SW480 (cell line): ENCODE data around the gene IKZF3.

Source experiments
- DNase-seq: peaks from one replicate; pipeline ENCODE4 v3.0.0-alpha.2; 2016; ENCODE audit warnings: low spot score

The IKZF3 gene

GRCh38 chr17:39814497-39814896 lies 49.6 kb downstream of the IKZF3 start:
- no peak for DNase-seq

DNA sequence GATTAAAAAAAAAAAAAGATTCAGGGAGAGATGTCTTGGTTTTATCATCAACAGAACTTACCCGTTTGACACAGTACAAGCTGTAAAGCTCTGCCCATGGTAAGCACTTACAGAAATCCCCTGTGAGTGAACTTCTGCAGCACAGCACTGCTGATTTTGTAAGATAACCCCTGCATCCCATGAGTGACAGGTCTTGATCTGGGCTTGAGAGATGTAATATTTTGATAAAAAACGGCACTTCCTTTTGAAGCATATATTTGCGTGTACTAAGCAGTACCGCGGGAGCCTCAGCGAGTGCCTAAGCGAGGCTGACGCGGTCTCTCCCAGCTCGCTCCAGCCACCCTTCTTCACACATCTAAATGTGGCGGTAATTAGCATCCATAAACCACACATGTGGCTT lies 50.5 kb downstream of the IKZF3 start:
- no peak for DNase-seq

DNA sequence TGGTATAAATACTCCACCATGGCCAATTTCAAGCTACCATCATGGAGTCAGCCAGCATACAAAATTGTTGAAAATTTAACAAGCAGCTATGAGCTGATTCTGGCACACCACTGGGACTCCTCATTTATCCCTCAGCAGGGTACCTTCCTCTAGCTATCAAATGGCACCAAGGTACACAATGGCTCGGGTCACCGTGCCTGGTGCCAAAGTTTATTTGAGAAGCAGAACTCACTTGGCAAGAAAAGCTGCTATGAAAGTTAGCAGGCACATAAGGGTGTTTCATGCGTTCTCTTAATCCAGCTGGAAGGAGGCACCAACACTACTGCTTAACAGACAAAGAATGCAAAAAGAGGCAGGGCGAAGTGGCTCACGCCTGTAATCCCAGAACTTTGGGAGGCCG lies 51.6 kb downstream of the IKZF3 start:
- DNase-seq: no peak

GRCh38 chr17:39810939-39811728 lies 53.0 kb downstream of the IKZF3 start:
- no peak for DNase-seq

GRCh38 chr17:39809221-39809620 lies 54.9 kb downstream of the IKZF3 start:
- DNase-seq: no peak

DNA sequence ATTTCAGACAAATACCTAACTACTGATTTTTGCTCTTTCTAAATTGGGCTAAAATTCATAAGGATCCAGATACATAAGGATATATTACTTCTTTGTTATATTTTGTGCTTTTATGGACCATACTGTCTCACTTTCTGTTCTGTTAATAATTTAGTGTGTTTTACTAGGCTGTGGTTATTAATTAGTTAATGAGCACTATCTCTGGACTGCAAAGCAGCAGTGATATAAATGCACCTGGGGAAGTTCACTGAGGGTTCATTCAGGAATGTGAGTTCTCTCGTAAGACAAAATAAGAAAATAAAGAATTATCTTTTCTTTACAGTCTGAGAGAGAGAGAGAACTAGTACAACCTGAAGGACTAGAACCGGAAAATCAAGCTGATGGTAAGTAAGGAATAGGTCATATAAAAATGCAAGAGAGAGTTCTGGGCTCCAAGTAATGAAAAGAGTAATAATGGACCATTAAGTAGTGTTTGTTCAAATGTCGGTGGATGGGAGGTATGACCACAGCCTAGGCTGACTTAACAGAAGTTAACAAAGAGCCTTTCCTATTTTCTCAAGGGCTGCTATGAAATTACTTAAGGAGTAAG lies 55.6 kb downstream of the IKZF3 start:
- no peak for DNase-seq

DNA sequence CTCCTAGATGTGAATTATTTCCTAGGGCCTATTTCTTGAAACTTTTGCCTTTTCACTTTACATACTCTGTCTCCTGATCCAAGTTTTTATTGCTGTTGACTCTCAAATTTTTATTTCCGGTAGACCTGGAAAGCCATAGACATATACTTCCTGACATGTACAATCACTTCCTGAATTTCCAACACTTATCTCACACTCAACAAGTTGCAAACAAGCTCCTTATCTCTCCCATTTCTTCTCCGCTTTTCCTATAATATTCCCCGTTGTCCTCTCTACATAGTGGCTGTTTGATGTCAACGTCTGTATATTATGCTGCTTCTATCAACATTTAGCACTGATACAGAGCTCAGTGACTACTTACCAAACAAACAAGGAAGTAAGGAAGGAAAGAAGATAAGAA lies 59.3 kb downstream of the IKZF3 start:
- DNase-seq: no peak

DNA sequence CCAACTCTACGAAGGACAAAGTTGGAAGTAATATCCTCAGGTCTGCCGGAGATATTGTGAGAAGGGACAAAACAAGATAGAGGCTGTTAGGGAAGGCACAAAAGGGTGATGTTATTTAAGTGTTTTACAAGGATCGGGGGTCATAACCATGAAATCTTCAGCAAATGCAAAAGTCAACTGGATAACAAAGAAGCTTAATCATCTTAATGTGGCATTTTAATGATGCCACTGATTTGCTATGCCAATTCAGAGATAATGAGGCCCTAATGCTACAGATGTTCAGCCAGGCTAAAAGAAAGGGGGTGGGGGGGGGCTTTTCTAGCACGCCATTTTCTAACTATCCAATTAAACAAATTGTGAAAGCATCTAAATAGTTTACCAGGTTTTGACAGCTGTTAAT lies 63.1 kb downstream of the IKZF3 start:
- no peak for DNase-seq

DNA sequence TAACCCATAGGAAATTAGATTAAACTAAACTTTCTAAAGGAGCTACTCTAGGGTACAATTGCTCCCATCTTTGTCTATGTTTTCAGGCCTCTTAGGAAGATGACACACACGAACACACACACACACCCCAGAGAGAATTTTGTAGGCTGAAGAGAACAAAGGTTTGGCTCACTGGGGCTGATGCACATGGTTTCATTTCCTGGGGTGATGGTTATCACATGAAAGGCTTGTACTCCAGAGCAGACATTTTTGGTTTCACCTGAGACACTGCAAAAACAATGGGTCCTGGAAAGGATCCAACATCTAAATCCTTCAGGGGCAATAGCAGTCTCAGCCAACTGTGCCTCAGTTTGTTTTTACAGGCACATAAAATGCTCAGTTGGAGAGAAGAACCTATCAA lies 63.6 kb downstream of the IKZF3 start:
- DNase-seq: peak; percentile 26

DNA sequence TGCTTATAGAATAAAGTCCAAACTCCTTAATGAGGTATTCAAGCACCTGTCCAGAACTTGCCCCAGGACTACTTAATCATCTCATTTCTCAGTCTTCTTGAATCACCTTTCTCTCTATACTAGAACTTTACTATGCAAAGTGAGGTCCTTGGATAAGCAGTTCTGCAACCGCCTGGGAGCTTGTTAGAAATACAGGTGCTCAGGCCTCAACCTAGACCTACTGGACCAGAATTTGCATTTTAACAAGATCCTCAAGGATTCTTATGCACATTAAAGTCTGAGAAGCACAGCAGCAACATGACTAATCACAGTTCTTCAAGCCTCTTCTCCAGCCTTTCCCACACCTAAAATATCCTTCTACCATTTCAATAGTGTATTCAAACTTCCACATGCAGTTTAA lies 64.7 kb downstream of the IKZF3 start:
- DNase-seq: no peak

DNA sequence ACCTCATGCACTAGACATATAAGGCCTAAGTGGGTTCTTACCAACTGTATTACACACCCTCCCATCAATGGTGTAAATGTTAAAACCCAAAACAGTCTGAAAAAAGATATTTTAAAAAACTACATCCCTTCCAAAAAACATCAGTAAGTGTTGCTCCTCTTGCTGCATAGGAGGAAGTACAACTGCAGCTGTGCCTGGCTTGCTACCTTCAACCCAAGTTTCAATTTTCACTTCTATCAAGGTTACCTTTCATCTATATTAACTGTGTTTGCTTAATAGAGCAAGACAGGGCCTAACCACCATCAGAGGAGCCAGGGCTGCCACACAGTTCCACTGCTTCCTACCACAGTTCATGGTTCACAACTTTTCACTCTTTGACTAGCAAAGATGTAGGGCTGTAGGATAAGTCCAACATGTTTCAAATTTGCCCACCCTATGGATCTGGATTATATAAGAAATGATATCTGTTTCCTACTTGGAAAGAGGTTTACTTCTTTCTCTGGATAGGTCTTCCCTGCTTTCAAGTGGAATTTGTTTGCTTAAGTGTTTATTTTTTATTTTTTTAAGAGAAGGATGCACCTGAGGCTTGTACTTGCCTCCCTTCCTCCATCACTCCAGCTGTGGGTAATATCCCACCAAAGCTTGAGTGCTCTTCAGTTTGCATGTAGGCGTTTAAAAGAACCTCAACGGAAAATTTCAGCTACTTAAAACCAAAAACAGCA lies 69.7 kb downstream of the IKZF3 start:
- DNase-seq: no peak

- DNase-seq: no peak
These were observed 70.7 kb downstream of the IKZF3 start for GRCh38 chr17:39793301-39793872.

GRCh38 chr17:39792526-39793221 lies 71.4 kb downstream of the IKZF3 start:
- no peak for DNase-seq

DNA sequence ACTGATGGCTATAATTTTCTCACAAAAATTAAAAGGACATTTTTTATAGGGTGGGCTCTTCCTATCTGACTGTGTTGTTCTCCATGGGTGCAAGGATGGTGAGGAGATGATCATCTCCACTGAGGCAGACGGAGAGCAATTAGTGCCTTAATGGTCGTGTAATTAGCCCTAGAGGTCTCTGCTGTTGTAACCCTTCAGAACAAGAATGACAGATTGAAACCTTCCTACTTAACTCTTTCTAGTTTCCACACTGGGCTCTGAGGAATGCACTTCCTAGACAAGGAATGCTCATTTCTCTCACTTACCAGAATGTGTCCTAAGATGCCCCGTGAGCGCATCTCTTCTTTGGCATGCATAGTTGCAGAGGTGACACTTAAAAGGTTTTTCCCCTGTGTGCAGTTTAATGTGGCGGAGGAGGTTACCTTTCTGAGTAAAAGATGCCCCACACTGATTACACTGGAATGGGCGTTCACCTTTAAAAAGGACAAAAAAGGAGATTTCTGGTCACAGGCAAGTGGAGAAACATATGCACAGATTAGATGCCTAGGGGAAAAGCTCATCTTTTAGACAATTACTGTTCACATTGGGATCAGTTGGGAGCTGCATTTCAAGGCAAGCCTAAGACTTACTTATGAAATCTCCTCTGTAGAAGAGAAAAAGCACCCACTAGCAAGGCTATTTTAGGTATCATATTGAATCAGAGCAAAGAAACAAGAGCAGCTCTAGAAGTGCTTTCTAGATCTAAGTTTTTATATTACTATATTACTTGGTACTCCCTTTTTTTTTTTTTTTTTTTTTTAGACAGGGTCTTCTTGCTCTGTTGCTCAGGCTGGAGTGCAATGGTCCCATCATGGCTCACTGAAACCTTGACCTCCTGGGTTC lies 72.8 kb downstream of the IKZF3 start:
- DNase-seq: no peak

DNA sequence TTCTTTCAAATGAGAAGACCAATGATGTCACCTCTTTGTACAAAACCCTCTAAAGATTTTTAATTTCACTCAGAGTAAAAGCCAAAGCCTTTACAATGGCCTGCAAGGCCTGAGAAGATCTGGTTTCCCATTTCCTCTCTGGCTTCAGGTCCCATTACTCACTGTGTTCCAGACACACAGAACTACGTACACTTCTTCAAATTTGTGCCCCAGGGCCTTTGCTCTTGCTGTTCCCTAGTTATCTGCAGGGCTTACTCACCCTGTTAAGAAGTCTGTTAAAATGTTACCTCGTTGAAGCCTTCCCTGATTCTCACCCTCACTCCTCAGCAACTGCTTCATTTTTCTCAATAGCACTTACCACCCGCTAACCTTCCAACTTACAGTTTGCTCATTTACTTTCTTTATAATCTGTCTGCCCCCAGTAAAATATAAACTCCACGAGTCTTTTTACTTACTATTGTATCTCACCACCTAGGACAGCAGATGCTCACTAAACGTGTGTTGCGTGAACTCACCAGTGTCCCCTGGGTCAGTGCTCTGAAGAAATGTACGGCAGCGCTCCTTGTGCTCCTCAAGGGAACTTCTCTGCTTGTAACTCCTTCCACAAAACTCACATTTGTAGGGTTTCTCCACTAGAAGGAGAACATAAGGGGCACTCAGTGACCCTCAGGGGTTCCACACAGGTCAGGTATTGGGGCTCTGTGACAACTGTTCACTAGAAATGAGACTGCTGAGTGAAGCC lies 76.2 kb downstream of the IKZF3 start:
- no peak for DNase-seq

- no peak for DNase-seq
These were observed 77.1 kb downstream of the IKZF3 start for GRCh38 chr17:39787041-39787440.

GRCh38 chr17:39782980-39783379 lies 81.1 kb downstream of the IKZF3 start:
- no peak for DNase-seq

- DNase-seq: no peak
These were observed 81.6 kb downstream of the IKZF3 start for GRCh38 chr17:39782481-39782880.

DNA sequence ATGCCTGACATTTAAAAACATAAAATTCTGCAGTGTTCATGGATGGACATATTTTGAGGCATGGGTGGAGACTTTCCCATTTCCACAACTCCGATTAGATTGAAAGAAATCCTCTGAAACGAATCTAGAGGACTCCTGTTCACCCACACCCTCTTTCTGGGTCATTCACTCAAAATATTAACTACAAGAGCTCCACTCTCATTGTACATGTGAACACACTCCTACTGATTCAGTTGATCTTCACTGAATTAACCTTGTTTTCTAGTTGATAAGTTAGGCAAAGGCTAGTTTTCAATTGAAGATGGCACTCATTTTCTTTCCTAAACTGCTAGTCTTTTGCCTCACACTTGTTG lies 82.3 kb downstream of the IKZF3 start:
- no peak for DNase-seq

DNA sequence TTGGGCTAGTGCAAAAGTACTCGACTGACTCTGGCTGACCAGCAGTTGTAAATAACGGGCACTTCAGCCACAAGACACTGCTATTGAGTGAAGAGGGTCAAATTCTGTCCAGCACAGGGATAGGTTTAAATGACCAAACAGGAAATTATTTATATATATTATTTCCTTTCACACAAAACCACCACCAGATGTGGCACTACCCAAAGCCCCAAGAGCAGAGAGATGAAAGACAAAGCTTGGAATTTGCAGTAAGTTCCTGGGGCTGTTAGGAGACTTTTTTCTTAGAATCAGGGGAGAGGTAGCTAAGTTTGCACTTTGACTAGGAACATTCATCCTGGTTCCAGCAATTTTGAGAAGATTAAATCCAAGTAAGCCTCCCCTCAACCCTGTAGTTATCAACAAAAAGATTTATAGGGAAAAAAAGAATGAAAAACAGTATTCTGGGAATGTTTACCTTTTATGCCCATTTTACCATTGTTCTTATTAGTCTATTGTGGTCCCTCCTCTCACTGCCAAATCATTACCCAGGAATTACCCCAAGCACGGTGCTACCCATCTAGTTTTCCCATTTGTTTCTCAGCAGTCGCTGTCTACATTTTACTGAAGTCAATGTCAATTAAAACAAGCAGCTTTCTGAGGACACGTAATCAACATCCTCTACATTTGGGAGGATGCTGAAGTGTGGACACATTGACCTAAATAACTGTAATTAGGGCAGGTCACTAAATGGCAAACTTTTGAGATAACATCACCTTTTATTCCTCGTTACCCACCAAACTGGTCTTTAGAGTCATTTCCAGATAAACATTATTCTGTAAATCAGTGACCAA lies 82.9 kb downstream of the IKZF3 start:
- no peak for DNase-seq
